HFFc6 (cell line): ENCODE data around the gene CLDN14. TPM values are rescaled to one million over a fixed set of nuclear protein-coding genes. Genes with fewer than 3 reads are reported as not detected.

Experiments
- DNase-seq: peaks from one replicate; pipeline ENCODE4 v3.0.0-alpha.2; 2018
- H3K27ac Mint-ChIP-seq: 2 replicates; pipeline ENCODE4 v1.8.0; 2020; ENCODE audit warnings: mild to moderate bottlenecking, mixed read lengths
- H3K27me3 Mint-ChIP-seq: 2 replicates; pipeline ENCODE4 v1.8.0; 2021; ENCODE audit warnings: mild to moderate bottlenecking, moderate library complexity, mixed read lengths; ENCODE audit not compliant: insufficient read depth
- H3K36me3 Mint-ChIP-seq: 2 replicates; pipeline ENCODE4 v1.8.0; 2021; ENCODE audit warnings: low read depth, mixed read lengths
- H3K4me1 Mint-ChIP-seq: 2 replicates; pipeline ENCODE4 v1.8.0; 2020; ENCODE audit warnings: low read depth, mixed read lengths
- H3K4me3 Mint-ChIP-seq: 2 replicates; pipeline ENCODE4 v1.8.0; 2020; ENCODE audit warnings: mild to moderate bottlenecking, moderate library complexity, mixed read lengths
- H3K9me3 Mint-ChIP-seq: 2 replicates; pipeline ENCODE4 v1.8.0; 2020; ENCODE audit warnings: mild to moderate bottlenecking, mixed read lengths
- CTCF ChIP-seq: fragments of 200-600 bp; sonication (generic); IDR thresholded peaks from 2 replicates; pipeline ENCODE4 v1.5.0; 2021; ENCODE audit warnings: antibody characterized with exemption, mild to moderate bottlenecking
- total RNA-seq, 6 experiments: library from RNA; stranded (reverse); fragmentation: NEBNext Ultra II Directional; extraction: Animal tissue kit (Norgen Biotek cat#: 25700); gene quantifications; 2 replicates in 1 of 6; 3 replicates in 5 of 6; pipeline ENCODE4 v1.2.3, GENCODE V29; 2021

Gene CLDN14
- total RNA-seq, 6 experiments from 2014 or later: 0.14 to 0.17 TPM; not detected in 4

- Mint-ChIP-seq H3K27ac (no peak overlapping the region), H3K9me3 (no peaks in the 10 kb centered on the region), H3K27me3 (peaks cover 12% of the 10 kb centered on the region), H3K4me3 (no peak overlapping the region), H3K36me3 (no peaks in the 10 kb centered on the region), H3K4me1 (no peaks in the 10 kb centered on the region)
- TF ChIP-seq CTCF: no peak
- no peak for DNase-seq
These were observed 33.0 kb upstream of the CLDN14 start for GRCh38 chr21:36512971-36513370.

- Mint-ChIP-seq H3K4me1 (no peaks in the 10 kb centered on the region), H3K27ac (no peak overlapping the region), H3K4me3 (no peak overlapping the region), H3K36me3 (no peaks in the 10 kb centered on the region), H3K9me3 (no peaks in the 10 kb centered on the region), H3K27me3 (peaks cover 8% of the 10 kb centered on the region)
- TF ChIP-seq CTCF: no peak
- DNase-seq: no peak
These were observed 31.7 kb upstream of the CLDN14 start for GRCh38 chr21:36511484-36512220.

- Mint-ChIP-seq H3K9me3 (no peaks in the 10 kb centered on the region), H3K4me1 (no peaks in the 10 kb centered on the region), H3K27ac (no peak overlapping the region), H3K4me3 (no peak overlapping the region), H3K36me3 (no peaks in the 10 kb centered on the region), H3K27me3 (peaks cover 11% of the 10 kb centered on the region)
- DNase-seq: no peak
- TF ChIP-seq CTCF: no peak
These were observed 31.0 kb upstream of the CLDN14 start for GRCh38 chr21:36510911-36511310.

GRCh38 chr21:36509973-36510664, 30.2 kb upstream of the CLDN14 start:
- Mint-ChIP-seq H3K9me3 (no peaks in the 10 kb centered on the region), H3K4me3 (no peak overlapping the region), H3K27me3 (peaks cover 14% of the 10 kb centered on the region), H3K27ac (no peak overlapping the region), H3K36me3 (no peaks in the 10 kb centered on the region), H3K4me1 (no peaks in the 10 kb centered on the region)
- no peak for TF ChIP-seq CTCF
- DNase-seq: no peak

- Mint-ChIP-seq H3K36me3 (no peaks in the 10 kb centered on the region), H3K27ac (no peak overlapping the region), H3K9me3 (no peaks in the 10 kb centered on the region)
These were observed 29.0 kb upstream of the CLDN14 start for GRCh38 chr21:36508948-36509347.

More at GRCh38 chr21:36508948-36509347, 29.0 kb upstream of the CLDN14 start:
- DNase-seq: no peak
- Mint-ChIP-seq H3K4me1 (no peaks in the 10 kb centered on the region), H3K27me3 (peaks cover 10% of the 10 kb centered on the region), H3K4me3 (no peak overlapping the region)
- no peak for TF ChIP-seq CTCF
